GM12878 (cell line): ENCODE measurements around the gene EVI5L. TPM values are rescaled to one million over a fixed set of nuclear protein-coding genes. Genes with fewer than 3 reads are reported as not detected.

Experiments
- ATAC-seq: fragments of 200-7000 bp; cut with Tn5 transposase; 3 replicates; pipeline ENCODE4 v1.9.1; 2020; ENCODE audit warnings: mild to moderate bottlenecking, moderate library complexity
- BruUV-seq: library from RNA; stranded (reverse); fragments of 400-500 nt; replicated peaks from 2 replicates; lab custom pipeline; 2021; lab: Mats Ljungman, UMichigan
- CTCF ChIA-PET: fragments of 300-600 bp; sonication (Branson Sonifier 250); formaldehyde crosslinking; extraction: SDS; loops from one replicate; lab custom pipeline; 2021; ENCODE audit warnings: inconsistent platforms; lab: Yijun Ruan, JAX
- POLR2A ChIA-PET: fragments of 350-600 bp; formaldehyde crosslinking; extraction: SDS; loops from one replicate; lab custom pipeline; 2021; ENCODE audit warnings: inconsistent platforms; lab: Charles Lee
- RAD21 ChIA-PET: fragments of 300-600 bp; sonication (Branson Sonifier 250); formaldehyde crosslinking; loops from one replicate; lab custom pipeline; 2023; ENCODE audit warnings: antibody characterized with exemption; ENCODE audit not compliant: unreplicated experiment; lab: Charles Lee
- SMC1A ChIA-PET: fragments of 300-600 bp; sonication (Branson Sonifier 250); formaldehyde crosslinking; loops from one replicate; lab custom pipeline; 2023; ENCODE audit not compliant: unreplicated experiment, uncharacterized antibody; lab: Charles Lee
- DNase-seq: peaks from one replicate; pipeline ENCODE4 v3.0.0-alpha.2; 2011; ENCODE audit warnings: low read depth, low spot score
- FAIRE-seq: peaks from 3 replicates; lab custom pipeline; 2011; peaks lifted over from hg19 to GRCh38; lab: Jason Lieb, UNC
- H2AFZ ChIP-seq: 2 replicates; pipeline ENCODE4 v1.6.0; 2011; ENCODE audit warnings: low read depth, low read length, control low read depth; ENCODE audit not compliant: control insufficient read depth
- H3K27ac ChIP-seq: 2 replicates; pipeline ENCODE4 v1.5.1; 2011; ENCODE audit warnings: control low read depth; ENCODE audit not compliant: control insufficient read depth, insufficient read depth
- H3K27me3 ChIP-seq, 2 experiments: replicated peaks in 1 of 2; 2 replicates each; pipeline versions ENCODE4 v1.6.0 to v1.6.1; 2011; ENCODE audit warnings: low read length in 1 of 2; ENCODE audit not compliant: control insufficient read depth in 2 of 2, insufficient read depth in 2 of 2
- H3K36me3 ChIP-seq, 2 experiments: 2 replicates each; pipeline ENCODE4 v1.5.1; 2011; ENCODE audit warnings: low read length in 1 of 2; ENCODE audit not compliant: control insufficient read depth in 2 of 2, insufficient read depth in 2 of 2
- H3K4me1 ChIP-seq: 2 replicates; pipeline ENCODE4 v1.6.1; 2011; ENCODE audit warnings: mild to moderate bottlenecking, low read length, moderate library complexity, mixed read lengths; ENCODE audit not compliant: control insufficient read depth, insufficient read depth
- H3K4me2 ChIP-seq: 2 replicates; pipeline ENCODE4 v1.6.0; 2011; ENCODE audit warnings: control low read depth; ENCODE audit not compliant: control insufficient read depth, insufficient read depth
- H3K4me3 ChIP-seq: fragments of 200-600 bp; sonication (generic); 2 replicates; pipeline ENCODE4 v1.5.1; 2016
- H3K79me2 ChIP-seq: 2 replicates; pipeline ENCODE4 v1.6.0; 2011; ENCODE audit warnings: low read length; ENCODE audit not compliant: control insufficient read depth, insufficient read depth
- H3K9ac ChIP-seq: 2 replicates; pipeline ENCODE4 v1.8.0; 2011; ENCODE audit warnings: low read length, control low read depth, mixed read lengths; ENCODE audit not compliant: control insufficient read depth, insufficient read depth
- H3K9me3 ChIP-seq: replicated peaks from 3 replicates; pipeline ENCODE4 v1.5.1; 2011; ENCODE audit warnings: mild to moderate bottlenecking, low read length; ENCODE audit not compliant: control insufficient read depth, insufficient read depth
- H4K20me1 ChIP-seq: 2 replicates; pipeline ENCODE4 v1.6.0; 2011; ENCODE audit not compliant: control insufficient read depth, insufficient read depth
- BRCA1 ChIP-seq: IDR thresholded peaks from 2 replicates; pipeline ENCODE4 v1.6.1; 2011; ENCODE audit warnings: low read depth, low read length, improper control_type of control experiment
- POLR2A ChIP-seq: IDR thresholded peaks from 2 replicates; pipeline ENCODE4 v1.6.1; 2011; ENCODE audit warnings: low read depth, mild to moderate bottlenecking, low read length
- WGBS: methylation state at CpG from one replicate; pipeline ENCODE4 v1.1.6; 2016; ENCODE audit warnings: low lambda C conversion rate; ENCODE audit not compliant: insufficient replicate concordance, insufficient coverage; ENCODE audit errors: missing lambda C conversion rate; 5-methylcytosine and 5-hydroxymethylcytosine counted together
- in situ Hi-C: fragments of 300-500 bp; cut with MboI; formaldehyde crosslinking; loops from 9 replicates; pipeline ENCODE4 v1.14.3; 2018; ENCODE audit warnings: mixed read lengths
- intact Hi-C: fragments of 100-400 bp; cut with micrococcal nuclease; formaldehyde crosslinking; loops from one replicate; pipeline ENCODE4 v1.14.2; 2022; ENCODE audit not compliant: unreplicated experiment
- polyA plus RNA-seq, 11 experiments: library from polyadenylated mRNA; depleted of rRNA in 4 of 11; unstranded in 6 of 11; stranded (reverse) in 5 of 11; fragments of >200 nt; fragmentation: Nextera tagmentation in 4 of 11; fragmentation: Illumina TruSeq in 1 of 11; extraction: Ambion mirVana in 4 of 11; extraction: Trizol in 1 of 11; gene quantifications; 1 replicate in 1 of 11; 2 replicates in 10 of 11; pipeline versions ENCODE4 v1.2.1 to v1.2.3, GENCODE V29; 2011 to 2016; ENCODE audit warnings: inconsistent platforms in 2 of 11, missing spikeins in 2 of 11, low read depth in 1 of 11
- total RNA-seq, 4 experiments: library from RNA; depleted of rRNA in 3 of 4; stranded (reverse); fragments of >200 nt in 3 of 4; fragmentation: Illumina TruSeq in 1 of 4; extraction: Trizol in 1 of 4; gene quantifications; 2 replicates each; pipeline versions ENCODE4 v1.2.1 to v1.2.3, GENCODE V29; 2013 to 2021

EVI5L gene
- total and polyA plus RNA-seq, 10 of the 15 experiments (the other 5 are each of a cell fraction or from before 2014, with no cell fraction given) = 0.23 to 13.8 (median 5.0) TPM

- Histone ChIP-seq H3K4me2 (no peak overlapping the region), H4K20me1 (no peaks in the 10 kb centered on the region), H3K4me1 (no peaks in the 10 kb centered on the region; the same call in 1 of the 2 replicates), H3K4me3 (no peak overlapping the region), H2AFZ (no peak overlapping the region), H3K9me3 (no peaks in the 10 kb centered on the region), H3K27me3 (no peaks in the 10 kb centered on the region), H3K9ac (no peak overlapping the region), H3K79me2 (no peaks in the 10 kb centered on the region), H3K36me3 (no peaks in the 10 kb centered on the region), H3K27ac (no peak overlapping the region)
- FAIRE-seq (no peak), ATAC-seq (no peak), DNase-seq (no peak)
- SMC1A ChIA-PET = interaction anchor here (0.8 to 1.1 kb wide), 2 partner anchors 52 to 284 kb away, joined by 3 to 4 read pairs; no protein-coding TSS in a partner anchor
- RAD21 ChIA-PET = interaction anchor here (0.7 to 0.9 kb wide), 4 partner anchors 10 to 283 kb away, joined by 3 to 6 read pairs (median 3); partner anchors contain the start of genes MAP2K7 and SNAPC2
- in situ Hi-C loops = no loop called here
- intact Hi-C loops = no loop called here
- WGBS = 61% methylated on average over 25 of the region's 26 CpGs
- CTCF ChIA-PET = interaction anchor here (0.6 to 1.8 kb wide), 13 partner anchors 10 to 200 kb away, joined by 3 to 9 read pairs (median 4); partner anchors contain the start of genes TIMM44 and TRAPPC5
- BruUV-seq = no TSS peak
- POLR2A ChIA-PET = interaction anchor here (0.7 to 1.0 kb wide), 2 partner anchors 51 to 207 kb away, joined by 4 read pairs; partner anchors contain the start of gene MAP2K7
- TF ChIP-seq POLR2A (0 out of 2 replicates have a peak, but pooled peaks have one; percentile 17), BRCA1 (no peak)
These were observed 21.8 kb downstream of the EVI5L start for GRCh38 chr19:7851623-7852500.
